Posterior vena cava (tissue), 2 donors: ENCODE data around the gene DDX17. TPM values are rescaled to one million over a fixed set of nuclear protein-coding genes. Genes with fewer than 3 reads are reported as not detected.

Experiments used
- DNase-seq: peaks from one replicate; pipeline ENCODE4 v3.0.0-alpha.2; 2020; ENCODE audit warnings: low spot score
- intact Hi-C, 2 donors: fragments of 100-400 bp; cut with DNase I; formaldehyde crosslinking; loops; one replicate each; pipeline versions ENCODE4 v1.14.1 to v1.14.2; 2022 to 2023
- total RNA-seq, 2 donors: library from RNA; stranded (reverse); fragmentation: NEBNext Ultra II Directional; extraction: Animal tissue kit (Norgen Biotek cat#: 25700); gene quantifications; one replicate each; pipeline ENCODE4 v1.2.1, GENCODE V29; 2021
- donor health status: DM: yes; HTN: yes; CAD: no.
- donor health status: DM: yes; HTN: yes; CAD: no.

Gene DDX17
- total RNA-seq, 2 donors from 2014 or later = 260 to 323 TPM

DNA sequence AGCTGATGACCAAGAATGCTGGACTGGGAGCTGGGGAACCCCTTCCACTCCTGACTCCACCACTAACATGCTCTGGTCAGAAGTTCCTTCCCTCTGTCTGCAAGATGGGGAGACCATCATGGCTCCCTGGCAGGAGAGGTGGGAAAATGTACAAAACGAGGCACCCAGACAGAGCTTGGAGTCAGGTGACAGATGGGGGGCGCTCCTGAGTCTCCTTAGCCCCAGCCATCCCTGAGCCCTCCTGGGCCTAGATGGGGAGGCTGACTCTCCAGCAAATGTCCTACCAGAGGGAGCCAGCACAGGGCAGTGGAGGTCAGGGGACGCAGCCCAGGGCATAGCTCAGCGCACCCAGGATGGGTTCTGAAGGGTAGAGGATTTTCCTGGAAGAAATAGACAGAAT, 71.1 kb downstream of the DDX17 start:
- DNase-seq = no peak
- intact Hi-C loops = no loop called here

DNA sequence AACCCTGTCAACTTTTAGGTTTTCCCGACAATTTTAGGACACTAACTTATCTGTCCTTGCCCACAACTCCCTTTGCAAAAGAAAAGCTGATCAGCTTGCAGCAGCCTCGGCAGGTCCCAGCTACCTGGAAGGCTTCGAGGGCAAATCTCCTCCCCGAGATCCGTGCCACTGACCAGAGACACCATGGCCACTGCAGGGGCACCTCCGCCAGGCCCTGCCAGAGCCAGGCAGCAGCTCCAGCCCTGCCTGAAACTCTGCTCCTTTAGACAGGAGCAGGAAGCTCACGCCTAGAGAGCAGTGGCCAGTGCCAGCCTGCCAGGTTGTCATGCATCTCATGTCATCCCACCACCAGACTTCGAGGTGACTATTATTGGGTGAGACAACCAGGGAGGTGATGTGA, 72.2 kb downstream of the DDX17 start:
- DNase-seq = no peak
- intact Hi-C loops = no loop called here

Other genes starting within 250 kb of the DDX17 start
- gene TMEM184B, start 233.3 kb downstream of the DDX17 start, total RNA-seq = 10 to 100 TPM; 42.9 to 49.7 TPM
- gene CSNK1E, start 188.9 kb downstream of the DDX17 start, total RNA-seq = 10 to 100 TPM; 70.1 to 88.6 TPM
- not detected for gene KCNJ4, start 51.1 kb downstream of the DDX17 start, total RNA-seq
- gene KDELR3, start 38.2 kb downstream of the DDX17 start, total RNA-seq = 10 to 100 TPM; 14.5 to 23.1 TPM
- 1 to 10 TPM; 1.4 to 2.4 TPM for gene DMC1, start 63.9 kb upstream of the DDX17 start, total RNA-seq
- gene FAM227A, start 150.1 kb upstream of the DDX17 start, total RNA-seq = under 1 TPM; 0.43 to 0.83 TPM
- gene CBY1, start 150.3 kb upstream of the DDX17 start, total RNA-seq = 10 to 100 TPM; 22.3 to 25.2 TPM
- gene TOMM22, start 175.6 kb upstream of the DDX17 start, total RNA-seq = 10 to 100 TPM; 40.7 to 42.8 TPM
- 10 to 100 TPM; 45.0 to 48.3 TPM for gene JOSD1, start 194.6 kb upstream of the DDX17 start, total RNA-seq
- 10 to 100 TPM; 29.8 to 34.3 TPM for gene GTPBP1, start 199.6 kb upstream of the DDX17 start, total RNA-seq
- 100 to 1,000 TPM; 229 to 246 TPM for gene SUN2, start 249.7 kb upstream of the DDX17 start, total RNA-seq